ENCODE data around the gene COX7A2.

Gene COX7A2

GRCh38 chr6:75281653-75282052 is 38.1 kb upstream of the COX7A2 start:
- TF ChIP-seq CTCF (IDR thresholded peaks at IDR 0.05; ENCODE audit: borderline replicate concordance, control extremely low read depth, extremely low read depth, insufficient read depth, missing control alignments), result no peak
- in situ Hi-C loops (cut with MboI; ENCODE audit: low sequenced_read_pairs, unreplicated experiment), result no loop called here
- DNase-seq (ENCODE audit: low spot score), result no peak

- DNase-seq (ENCODE audit: low spot score), result no peak
- no peak for TF ChIP-seq CTCF (IDR thresholded peaks at IDR 0.05; ENCODE audit: borderline replicate concordance, control extremely low read depth, extremely low read depth, insufficient read depth, missing control alignments)
Observed at GRCh38 chr6:75280131-75280855, 36.7 kb upstream of the COX7A2 start.

DNA sequence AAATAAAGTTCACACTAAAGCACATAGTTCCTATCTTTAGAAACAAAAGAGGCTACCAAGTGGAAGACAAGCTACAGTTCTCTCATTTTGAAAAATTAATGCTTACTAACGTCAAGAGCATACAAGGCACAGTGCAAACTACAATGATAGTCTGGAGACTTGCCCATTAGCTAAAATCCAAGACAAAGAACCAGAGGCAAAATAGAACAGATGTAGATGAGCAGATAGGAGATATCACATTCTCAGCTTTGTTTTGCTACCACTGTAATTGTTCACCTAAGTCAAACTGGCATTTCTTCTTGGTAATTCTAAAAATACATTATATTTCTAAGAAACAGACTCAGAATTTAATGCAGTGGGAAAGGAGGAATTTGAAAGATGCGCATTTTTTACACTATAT is 35.8 kb upstream of the COX7A2 start:
- no peak for DNase-seq (ENCODE audit: low spot score)
- no peak for TF ChIP-seq CTCF (IDR thresholded peaks at IDR 0.05; ENCODE audit: borderline replicate concordance, control extremely low read depth, extremely low read depth, insufficient read depth, missing control alignments)
- in situ Hi-C loops (cut with MboI; ENCODE audit: low sequenced_read_pairs, unreplicated experiment), result no loop called here

More at GRCh38 chr6:75280131-75280855, 36.7 kb upstream of the COX7A2 start:
- in situ Hi-C loops (cut with MboI; ENCODE audit: low sequenced_read_pairs, unreplicated experiment), result no loop called here

DNA sequence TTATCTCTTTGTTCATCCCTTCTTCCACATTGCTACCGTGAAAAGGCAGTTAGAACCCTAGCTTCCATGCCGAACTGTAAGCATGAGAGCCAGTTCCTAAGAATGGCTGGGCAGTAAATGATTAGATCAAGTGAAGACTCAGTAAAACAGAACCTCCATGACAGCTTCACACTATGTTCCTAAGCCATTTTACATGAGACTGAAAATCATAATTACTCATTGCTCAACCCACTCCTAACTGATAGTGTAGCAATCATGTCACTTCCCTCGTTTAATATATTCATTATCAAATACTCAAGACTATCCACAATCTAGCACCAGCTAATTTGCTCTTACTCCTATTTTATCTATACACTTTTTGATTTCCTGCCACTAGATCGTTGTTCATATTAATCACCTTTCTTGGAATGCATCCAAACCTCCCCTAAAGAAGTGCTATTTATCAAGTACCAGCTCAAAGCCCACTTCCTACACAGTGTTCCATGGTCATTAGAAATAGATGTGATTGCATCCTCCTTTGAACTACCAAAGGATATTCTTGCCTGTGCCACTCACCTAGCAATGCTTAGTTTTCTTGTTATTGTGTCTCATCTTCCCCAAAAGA is 35.0 kb upstream of the COX7A2 start:
- in situ Hi-C loops (cut with MboI; ENCODE audit: low sequenced_read_pairs, unreplicated experiment), result no loop called here
- no peak for DNase-seq (ENCODE audit: low spot score)
- no peak for TF ChIP-seq CTCF (IDR thresholded peaks at IDR 0.05; ENCODE audit: borderline replicate concordance, control extremely low read depth, extremely low read depth, insufficient read depth, missing control alignments)

- DNase-seq (ENCODE audit: low spot score), result no peak
- in situ Hi-C loops (cut with MboI; ENCODE audit: low sequenced_read_pairs, unreplicated experiment), result no loop called here
- TF ChIP-seq CTCF (IDR thresholded peaks at IDR 0.05; ENCODE audit: borderline replicate concordance, control extremely low read depth, extremely low read depth, insufficient read depth, missing control alignments), result no peak
Observed at GRCh38 chr6:75275067-75275466, 31.5 kb upstream of the COX7A2 start.

GRCh38 chr6:75273009-75273408 is 29.4 kb upstream of the COX7A2 start:
- TF ChIP-seq CTCF (IDR thresholded peaks at IDR 0.05; ENCODE audit: borderline replicate concordance, control extremely low read depth, extremely low read depth, insufficient read depth, missing control alignments), result no peak
- no peak for DNase-seq (ENCODE audit: low spot score)
- in situ Hi-C loops (cut with MboI; ENCODE audit: low sequenced_read_pairs, unreplicated experiment), result no loop called here
